Amniotic stem cell (primary cell): Measurements from ENCODE around the gene BCAM.
"Not testable (repeated sequence)": the region's sequence is repeated elsewhere in the genome, so short reads cannot be mapped to it uniquely, and the experiment has no call there.

Experiments used
- DNase-seq: peaks from one replicate; lab custom pipeline; 2025; lab: John Stamatoyannopoulos, UW

Gene BCAM

DNA sequence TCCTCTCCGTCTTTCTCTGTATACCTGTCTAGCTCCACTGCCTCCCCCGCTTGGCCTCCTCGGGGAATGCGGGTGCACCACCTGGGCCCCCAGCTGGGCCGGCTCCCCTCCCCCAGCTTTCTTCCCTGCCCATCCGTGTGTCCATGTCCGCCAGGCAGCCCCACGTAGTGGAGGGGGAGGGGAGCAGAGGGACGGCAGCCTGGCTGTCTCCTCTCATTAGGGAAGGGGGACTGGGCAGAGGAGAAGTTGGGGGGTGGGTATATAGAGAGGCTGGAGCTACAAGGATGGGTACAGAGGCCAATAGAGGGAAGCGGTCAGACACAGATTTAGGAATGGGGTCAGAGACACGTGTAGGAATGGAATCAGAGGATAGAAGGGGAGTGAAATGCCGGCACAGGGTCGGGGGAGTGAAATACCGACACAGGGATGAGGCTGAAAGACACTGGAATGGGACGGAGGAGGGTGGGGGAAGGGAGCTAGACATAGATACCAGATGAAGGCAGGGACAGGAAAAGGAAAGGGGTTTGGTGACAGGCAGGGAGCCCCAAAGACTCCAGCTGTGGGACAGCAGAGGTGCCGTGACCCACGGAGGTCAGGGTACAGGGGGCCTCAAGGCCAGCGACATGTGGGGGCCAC, 40.0 kb downstream of the BCAM start:
- no peak for DNase-seq

DNA sequence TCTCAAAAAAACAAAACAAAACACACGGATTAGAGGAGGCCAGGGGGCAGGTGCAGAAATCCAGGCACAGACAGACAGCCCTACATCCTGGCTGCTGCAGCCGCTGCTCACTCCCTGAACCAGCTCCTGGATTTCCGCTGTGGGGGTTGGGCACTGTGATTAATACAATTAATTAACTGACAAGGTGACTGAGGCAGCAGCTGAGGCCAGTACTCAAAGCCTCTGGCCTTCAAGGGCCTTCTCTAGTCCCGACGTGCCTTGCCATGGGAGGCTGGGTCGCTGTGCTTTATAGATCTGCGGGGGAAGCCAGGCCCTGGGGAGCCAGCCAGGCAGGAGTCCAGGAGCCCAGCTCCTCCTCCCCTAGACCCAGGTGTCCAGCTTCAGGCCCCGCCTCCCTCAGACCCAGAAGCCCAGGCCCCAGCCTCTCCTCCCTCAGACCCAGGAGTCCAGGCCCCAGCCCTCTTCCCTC, 41.8 kb downstream of the BCAM start:
- no peak for DNase-seq

DNA sequence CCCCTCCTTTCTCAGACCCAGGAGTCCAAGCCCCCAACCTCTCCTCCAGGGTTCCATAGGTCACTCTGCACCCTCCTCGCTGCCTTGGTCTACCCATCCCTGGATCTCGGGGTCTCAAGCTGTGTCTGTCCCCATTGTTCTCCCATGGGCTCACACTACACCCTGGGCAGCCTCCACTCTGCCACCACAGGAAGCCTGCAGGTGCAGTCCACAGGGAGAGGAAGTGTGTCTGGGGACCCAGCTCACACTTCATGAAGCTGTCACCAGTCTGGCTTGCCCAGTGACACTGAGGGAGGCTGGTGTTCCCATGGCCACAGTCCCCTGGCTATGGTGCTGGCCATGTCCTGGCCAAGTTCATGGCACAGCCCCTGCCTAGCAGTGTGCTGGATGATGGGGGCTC, 42.5 kb downstream of the BCAM start:
- DNase-seq: no peak

DNA sequence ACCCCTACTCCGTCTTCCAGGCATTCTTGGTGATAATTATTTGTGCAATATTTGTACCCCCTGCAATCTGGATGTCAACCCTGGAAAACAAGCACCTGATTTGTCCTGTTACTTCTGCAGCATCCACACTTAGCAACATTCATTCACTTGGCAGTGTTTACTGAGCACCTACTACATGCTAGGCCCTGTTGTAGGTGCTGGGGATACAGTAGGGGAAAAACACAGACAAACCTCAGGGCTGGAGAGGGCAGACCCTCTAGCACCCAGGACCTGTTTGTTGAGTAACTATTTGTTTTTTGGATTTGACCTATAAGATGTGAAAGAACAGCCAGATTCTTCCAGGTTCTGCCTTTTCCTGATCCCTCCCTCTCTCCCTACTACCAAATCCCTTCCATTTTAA, 46.7 kb downstream of the BCAM start:
- DNase-seq: no peak

DNA sequence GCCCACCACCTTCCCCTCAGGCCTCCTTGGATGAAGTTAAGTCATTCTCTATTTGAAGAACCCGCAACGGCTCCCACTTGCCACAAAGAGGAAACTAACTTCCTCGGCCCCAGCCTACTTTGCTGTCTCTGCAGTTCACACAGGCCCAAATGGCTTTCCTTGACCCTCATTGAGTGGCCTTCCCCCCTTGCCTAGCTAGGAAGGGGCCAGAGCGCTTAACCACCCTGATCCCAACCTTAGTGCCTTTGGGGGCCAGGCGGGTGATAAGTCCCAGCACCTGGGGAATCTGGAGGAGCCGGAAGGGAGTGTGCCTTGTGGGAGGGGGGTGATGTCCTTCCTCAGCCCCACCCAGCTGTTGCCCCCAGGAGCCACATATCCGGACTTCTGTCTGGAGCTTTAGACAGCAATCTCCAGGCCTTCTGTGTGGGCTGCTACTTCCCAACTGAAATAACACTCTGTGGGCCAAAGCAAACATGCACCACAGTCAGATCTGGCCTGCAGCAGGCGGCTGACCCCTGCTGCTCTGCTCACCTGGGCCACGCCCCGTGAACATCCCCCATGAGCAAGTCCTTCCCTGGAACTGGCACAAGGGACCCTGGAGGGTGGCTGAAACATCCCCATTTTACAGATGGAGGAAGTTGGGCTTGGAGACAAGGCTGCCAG, 47.6 kb downstream of the BCAM start:
- DNase-seq: no peak

DNA sequence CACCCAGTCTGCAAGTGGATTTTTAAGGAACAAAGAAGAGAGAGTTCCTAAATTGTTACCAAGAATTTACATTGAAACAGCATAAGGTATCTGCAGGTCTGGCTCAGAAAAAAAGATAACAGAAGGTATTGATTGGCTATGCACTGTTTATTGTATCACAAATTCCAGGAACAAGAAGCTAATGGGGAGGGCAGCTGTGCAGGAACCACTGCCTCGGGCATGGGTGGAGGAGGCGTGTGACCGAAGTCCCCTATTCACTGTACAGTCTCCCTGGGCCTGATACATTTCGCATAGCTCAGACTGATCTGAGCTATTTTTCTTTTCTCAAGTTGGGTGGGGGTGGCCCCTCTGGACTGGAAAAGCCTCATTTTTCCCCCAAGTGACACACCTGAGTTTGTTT, 48.9 kb downstream of the BCAM start:
- DNase-seq: no peak

DNA sequence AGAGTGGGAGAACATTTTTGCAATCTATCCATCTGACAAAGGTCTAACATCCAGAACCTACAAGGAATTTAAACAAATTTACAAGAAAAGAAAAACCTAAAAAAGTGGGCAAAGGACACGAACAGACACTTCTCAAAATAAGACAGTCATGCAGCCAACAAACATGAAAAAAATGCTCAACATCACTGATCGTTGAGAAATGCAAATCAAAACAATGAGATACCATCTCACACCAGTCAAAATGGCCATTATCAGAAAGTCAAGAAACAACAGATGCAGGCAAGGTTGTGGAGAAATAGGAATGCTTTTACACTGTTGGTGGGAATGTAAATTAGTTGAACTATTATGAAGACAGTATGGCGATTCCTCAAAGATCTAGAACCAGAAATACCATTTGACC, 52.7 kb downstream of the BCAM start:
- not testable (repeated sequence) for DNase-seq

DNA sequence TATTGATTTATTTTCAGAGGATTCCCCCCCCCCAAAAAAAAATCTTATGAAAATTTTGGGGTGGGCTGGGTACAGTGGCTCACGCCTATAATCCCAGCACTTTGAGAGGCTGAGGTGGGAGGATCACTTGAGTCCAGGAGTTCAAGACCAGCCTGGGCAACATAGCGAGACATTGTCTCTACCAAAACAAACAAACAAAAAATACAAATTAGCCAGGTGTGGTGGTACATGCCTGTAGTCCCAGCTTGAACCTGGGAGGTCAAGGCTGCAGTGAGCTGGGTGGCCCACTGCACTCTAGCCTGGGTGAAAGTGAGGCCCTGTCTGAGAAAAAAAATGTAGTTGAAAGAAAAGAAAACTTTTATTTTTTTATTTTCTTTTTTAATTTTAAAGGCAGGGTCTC, 55.1 kb downstream of the BCAM start:
- DNase-seq: no peak

DNA sequence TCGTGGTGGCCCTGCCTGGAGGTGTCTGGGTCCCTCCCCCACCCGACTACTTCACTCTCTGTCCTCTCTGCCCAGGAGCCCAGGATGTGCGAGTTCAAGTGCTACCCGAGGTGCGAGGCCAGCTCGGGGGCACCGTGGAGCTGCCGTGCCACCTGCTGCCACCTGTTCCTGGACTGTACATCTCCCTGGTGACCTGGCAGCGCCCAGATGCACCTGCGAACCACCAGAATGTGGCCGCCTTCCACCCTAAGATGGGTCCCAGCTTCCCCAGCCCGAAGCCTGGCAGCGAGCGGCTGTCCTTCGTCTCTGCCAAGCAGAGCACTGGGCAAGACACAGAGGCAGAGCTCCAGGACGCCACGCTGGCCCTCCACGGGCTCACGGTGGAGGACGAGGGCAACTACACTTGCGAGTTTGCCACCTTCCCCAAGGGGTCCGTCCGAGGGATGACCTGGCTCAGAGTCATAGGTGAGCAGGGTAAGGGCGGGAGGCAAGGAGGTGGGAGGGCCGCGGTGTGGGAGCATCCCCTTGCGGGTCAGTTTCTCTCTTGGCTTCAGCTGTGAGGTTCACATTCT, 56.4 kb downstream of the BCAM start:
- no peak for DNase-seq

DNA sequence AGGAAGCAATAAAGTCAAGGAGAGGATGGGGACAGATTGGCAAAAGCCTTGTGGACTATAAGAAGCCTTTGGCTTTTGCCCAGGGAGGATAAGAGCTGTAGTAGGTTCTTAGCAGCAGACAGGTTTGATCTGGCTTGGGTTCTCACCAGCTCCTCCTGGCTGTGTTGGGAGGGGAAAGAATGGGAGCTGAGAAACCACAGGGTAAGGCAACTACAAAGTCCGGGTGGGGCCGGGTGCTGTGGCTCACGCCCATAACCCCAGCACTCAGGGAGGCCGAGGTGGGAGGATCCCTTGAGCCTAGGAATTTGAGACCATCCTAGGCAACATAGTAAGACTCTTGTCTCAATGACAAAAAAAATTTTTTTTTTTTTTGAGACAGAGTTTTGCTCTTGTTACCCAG, 57.8 kb downstream of the BCAM start:
- no peak for DNase-seq

DNA sequence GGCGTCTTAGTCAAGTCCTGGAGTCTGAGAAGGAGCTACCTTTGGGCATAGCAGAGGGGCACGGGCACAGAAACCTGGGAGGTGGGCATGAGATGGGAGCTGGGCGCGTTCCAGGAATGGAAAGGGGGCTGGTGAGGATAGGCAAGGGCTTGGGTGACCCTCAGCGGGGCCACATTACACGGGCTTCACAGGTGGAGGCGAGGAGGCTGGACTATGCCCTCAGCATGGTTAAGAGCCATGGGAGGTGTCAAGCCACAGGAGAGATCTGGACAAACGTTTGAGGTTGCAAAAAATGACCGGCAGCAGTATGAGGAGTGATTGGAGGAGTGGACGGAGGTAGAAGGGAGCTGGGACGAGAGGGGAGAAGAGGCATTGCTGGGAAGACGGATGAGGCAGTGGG, 58.7 kb downstream of the BCAM start:
- DNase-seq: no peak

DNA sequence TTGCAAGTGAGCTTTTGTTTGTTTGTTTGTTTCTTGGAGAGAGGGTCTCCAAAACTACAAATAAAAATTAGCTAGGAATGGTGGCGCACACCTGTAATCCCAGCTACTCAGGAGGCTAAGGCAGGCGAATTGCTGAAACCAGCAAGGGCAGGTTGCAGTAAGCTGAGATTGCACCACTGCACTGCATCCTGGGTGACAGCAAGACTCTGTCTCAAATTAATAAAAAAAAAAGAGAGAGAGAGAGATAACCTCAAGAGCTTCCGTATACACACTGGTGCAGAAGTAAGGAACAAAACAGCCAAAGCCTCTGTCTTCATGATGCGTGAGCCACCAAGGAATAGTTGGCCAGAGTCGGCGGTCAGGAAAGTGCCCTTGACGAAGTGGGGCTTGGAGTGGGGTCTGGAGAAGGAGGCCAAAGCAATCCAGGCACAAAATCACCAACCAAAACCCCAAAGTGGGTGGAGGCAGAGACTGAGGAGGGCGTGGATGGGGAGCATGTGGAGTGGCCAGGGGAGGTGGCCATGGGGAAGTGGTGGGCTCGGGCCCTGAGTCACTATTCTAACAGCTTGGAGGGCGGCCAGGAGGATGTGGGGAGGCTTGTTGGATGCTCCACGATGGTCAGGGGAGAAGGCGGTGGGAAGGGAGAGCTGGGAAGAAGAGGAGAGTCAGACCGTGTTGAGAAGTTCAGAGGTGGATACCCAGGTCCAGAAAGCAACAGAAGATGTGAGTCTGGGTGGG, 61.0 kb downstream of the BCAM start:
- no peak for DNase-seq
